Measurements from ENCODE around the gene TRIO.
A peak's percentile ranks its signal among the peaks of the same experiment; 100 is the strongest.

TRIO gene

DNA sequence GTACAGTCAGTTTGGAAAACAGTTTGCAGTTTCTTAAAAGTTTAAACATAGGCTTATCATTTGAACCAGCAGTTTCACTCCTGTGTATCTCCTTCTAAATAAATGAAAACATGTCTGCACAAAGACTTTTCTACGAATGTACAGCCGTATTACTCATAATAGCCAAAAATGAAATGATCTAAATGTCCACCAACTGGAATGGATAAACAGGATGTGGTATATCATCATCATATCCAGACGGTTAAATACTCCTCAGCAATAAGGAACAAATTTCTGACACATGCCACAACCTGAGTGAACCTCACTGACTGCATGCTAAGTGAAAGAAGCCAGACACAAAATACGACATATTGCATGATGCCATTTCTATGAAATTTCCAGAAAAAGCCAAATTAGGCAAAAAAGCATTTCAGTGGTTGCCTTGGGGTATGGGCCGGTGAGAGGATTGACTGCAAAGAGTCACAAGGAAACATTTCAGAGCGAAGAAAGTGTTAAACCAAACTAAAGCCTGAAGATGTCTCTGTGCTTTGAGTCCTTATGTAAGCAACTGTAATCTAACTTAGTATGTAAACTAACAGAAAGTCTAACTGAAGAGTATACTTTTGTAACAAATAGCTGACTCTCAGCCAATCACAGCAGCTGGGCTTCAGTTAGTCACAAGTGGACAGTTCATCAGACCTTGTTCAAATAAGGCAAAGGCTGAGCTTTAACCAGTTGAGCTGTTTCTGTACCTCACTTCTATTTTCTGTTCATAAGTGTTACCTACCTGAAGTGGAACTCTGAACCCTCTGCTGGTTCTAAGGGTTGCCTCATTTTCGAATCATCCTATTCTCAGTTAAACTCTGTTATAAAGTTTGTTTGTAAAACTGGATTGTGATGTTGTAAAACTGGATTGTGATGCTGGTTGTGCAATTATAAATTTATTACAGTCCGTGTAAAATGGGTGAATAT, 65.2 kb downstream of the TRIO start:
- H3K36me3 ChIP-seq (ENCODE audit: control insufficient read depth, low read length), result no peaks in the 10 kb centered on the region
- H3K27ac ChIP-seq (ENCODE audit: low read depth, low read length), result peak overlapping the region; percentile 42
- no peaks in the 10 kb centered on the region for H3K27me3 ChIP-seq (ENCODE audit: control insufficient read depth, low read length)
- peak overlapping the region; percentile 28 for H3K4me3 ChIP-seq (ENCODE audit: low read length)
- no peaks in the 10 kb centered on the region for H3K9me2 ChIP-seq (replicated peaks; ENCODE audit: control insufficient read depth, low read length)
- H4K20me1 ChIP-seq (ENCODE audit: control insufficient read depth, insufficient read depth, low read depth, low read length), result 0 out of 2 replicates have a peak, but pooled peaks cover 10% of the 10 kb centered on the region
- H3K4me2 ChIP-seq (ENCODE audit: low read length), result peak overlapping the region; percentile 55
- no peaks in the 10 kb centered on the region for H3K9me3 ChIP-seq (ENCODE audit: control insufficient read depth, insufficient read depth, low read length)
- peaks cover 5% of the 10 kb centered on the region for H3F3A ChIP-seq (ENCODE audit: control insufficient read depth, insufficient read depth)
- H3K79me2 ChIP-seq (ENCODE audit: control insufficient read depth, low read length), result peaks cover 90% of the 10 kb centered on the region
- no peak for TF ChIP-seq EZH2phosphoT487 (IDR thresholded peaks at IDR 0.05; ENCODE audit: borderline replicate concordance, low read length)
- TF ChIP-seq, protein P1, sequence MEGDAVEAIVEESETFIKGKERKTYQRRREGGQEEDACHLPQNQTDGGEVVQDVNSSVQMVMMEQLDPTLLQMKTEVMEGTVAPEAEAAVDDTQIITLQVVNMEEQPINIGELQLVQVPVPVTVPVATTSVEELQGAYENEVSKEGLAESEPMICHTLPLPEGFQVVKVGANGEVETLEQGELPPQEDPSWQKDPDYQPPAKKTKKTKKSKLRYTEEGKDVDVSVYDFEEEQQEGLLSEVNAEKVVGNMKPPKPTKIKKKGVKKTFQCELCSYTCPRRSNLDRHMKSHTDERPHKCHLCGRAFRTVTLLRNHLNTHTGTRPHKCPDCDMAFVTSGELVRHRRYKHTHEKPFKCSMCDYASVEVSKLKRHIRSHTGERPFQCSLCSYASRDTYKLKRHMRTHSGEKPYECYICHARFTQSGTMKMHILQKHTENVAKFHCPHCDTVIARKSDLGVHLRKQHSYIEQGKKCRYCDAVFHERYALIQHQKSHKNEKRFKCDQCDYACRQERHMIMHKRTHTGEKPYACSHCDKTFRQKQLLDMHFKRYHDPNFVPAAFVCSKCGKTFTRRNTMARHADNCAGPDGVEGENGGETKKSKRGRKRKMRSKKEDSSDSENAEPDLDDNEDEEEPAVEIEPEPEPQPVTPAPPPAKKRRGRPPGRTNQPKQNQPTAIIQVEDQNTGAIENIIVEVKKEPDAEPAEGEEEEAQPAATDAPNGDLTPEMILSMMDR (IDR thresholded peaks at IDR 0.05; ENCODE audit: low read depth, low read length, poor library complexity, severe bottlenecking), result no peak
- peaks cover 89% of the 10 kb centered on the region for H3K4me1 ChIP-seq (ENCODE audit: control insufficient read depth, low read length)

DNA sequence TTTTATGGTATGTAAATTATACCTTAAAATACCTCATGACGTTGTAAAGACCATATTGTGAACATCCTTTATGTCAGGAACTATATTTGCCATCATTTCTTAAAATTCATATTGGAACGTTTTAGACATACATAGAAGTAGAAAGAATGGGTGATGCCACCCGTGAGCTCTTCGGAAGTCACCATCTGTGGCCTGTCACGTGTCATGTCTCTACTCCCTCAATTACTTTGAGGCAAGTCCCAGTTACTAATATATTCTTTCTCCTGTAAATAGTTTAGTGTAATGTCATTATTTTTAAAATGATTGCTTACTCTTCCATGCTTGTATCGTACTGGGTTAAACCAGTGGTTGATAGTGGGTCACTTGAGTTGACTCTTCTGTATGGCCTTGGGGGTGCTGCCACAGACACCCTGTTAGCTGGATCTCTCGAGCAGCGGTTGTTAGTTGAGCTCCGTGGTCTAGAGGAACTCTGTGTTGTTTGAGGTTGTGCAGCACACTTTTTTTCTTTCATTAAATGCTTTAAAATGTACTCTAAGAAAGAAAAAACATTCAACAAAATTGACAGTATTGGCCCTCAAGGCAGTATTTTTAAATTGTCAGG, 66.2 kb downstream of the TRIO start:
- H3K36me3 ChIP-seq (ENCODE audit: control insufficient read depth, low read length), result no peaks in the 10 kb centered on the region
- H3K9me2 ChIP-seq (replicated peaks; ENCODE audit: control insufficient read depth, low read length), result no peaks in the 10 kb centered on the region
- TF ChIP-seq, protein P1 (IDR thresholded peaks at IDR 0.05; ENCODE audit: low read depth, low read length, poor library complexity, severe bottlenecking), result no peak
- no peak for TF ChIP-seq EZH2phosphoT487 (IDR thresholded peaks at IDR 0.05; ENCODE audit: borderline replicate concordance, low read length)
- H3K4me3 ChIP-seq (ENCODE audit: low read length), result peak overlapping the region; percentile 28; the same call in 1 of the 2 replicates
- H3K79me2 ChIP-seq (ENCODE audit: control insufficient read depth, low read length), result peaks cover 90% of the 10 kb centered on the region
- no peaks in the 10 kb centered on the region for H3K9me3 ChIP-seq (ENCODE audit: control insufficient read depth, insufficient read depth, low read length)
- peaks cover 5% of the 10 kb centered on the region for H3F3A ChIP-seq (ENCODE audit: control insufficient read depth, insufficient read depth)
- H3K27ac ChIP-seq (ENCODE audit: low read depth, low read length), result no peak overlapping the region
- H3K27me3 ChIP-seq (ENCODE audit: control insufficient read depth, low read length), result no peaks in the 10 kb centered on the region
- peaks cover 89% of the 10 kb centered on the region for H3K4me1 ChIP-seq (ENCODE audit: control insufficient read depth, low read length)
- H4K20me1 ChIP-seq (ENCODE audit: control insufficient read depth, insufficient read depth, low read depth, low read length), result 0 out of 2 replicates have a peak, but pooled peaks cover 7% of the 10 kb centered on the region
- peak overlapping the region; percentile 55 for H3K4me2 ChIP-seq (ENCODE audit: low read length)

DNA sequence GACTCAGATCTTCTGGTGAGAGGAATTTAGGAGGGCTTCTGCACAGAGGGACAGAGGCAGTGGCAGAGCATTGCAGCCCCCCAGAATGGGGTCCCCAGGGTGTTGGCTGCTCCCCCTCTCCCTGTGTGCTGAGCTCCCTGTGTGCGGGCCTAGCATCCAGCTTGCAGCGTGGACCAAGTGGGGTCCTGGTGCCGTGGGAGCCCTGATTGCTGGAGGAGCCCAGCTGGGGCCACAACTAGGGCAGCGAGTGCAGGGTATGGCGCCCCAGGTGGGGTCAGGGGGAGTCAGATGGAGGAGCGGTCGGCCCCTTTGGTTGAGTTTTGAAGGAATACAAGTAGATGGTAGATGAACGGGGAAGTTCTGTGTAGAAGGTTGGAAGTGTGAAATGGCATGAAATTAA, 66.7 kb downstream of the TRIO start:
- H3K4me1 ChIP-seq (ENCODE audit: control insufficient read depth, low read length), result peaks cover 89% of the 10 kb centered on the region
- no peaks in the 10 kb centered on the region for H3K9me3 ChIP-seq (ENCODE audit: control insufficient read depth, insufficient read depth, low read length)
- no peaks in the 10 kb centered on the region for H3K27me3 ChIP-seq (ENCODE audit: control insufficient read depth, low read length)
- 0 out of 2 replicates have a peak, but pooled peaks cover 6% of the 10 kb centered on the region for H4K20me1 ChIP-seq (ENCODE audit: control insufficient read depth, insufficient read depth, low read depth, low read length)
- H3K79me2 ChIP-seq (ENCODE audit: control insufficient read depth, low read length), result peaks cover 90% of the 10 kb centered on the region
- no peak overlapping the region for H3K4me2 ChIP-seq (ENCODE audit: low read length)
- H3K4me3 ChIP-seq (ENCODE audit: low read length), result no peak overlapping the region
- no peak overlapping the region for H3K27ac ChIP-seq (ENCODE audit: low read depth, low read length)
- H3K9me2 ChIP-seq (replicated peaks; ENCODE audit: control insufficient read depth, low read length), result no peaks in the 10 kb centered on the region
- TF ChIP-seq EZH2phosphoT487 (IDR thresholded peaks at IDR 0.05; ENCODE audit: borderline replicate concordance, low read length), result no peak
- TF ChIP-seq, protein P1 (IDR thresholded peaks at IDR 0.05; ENCODE audit: low read depth, low read length, poor library complexity, severe bottlenecking), result no peak
- no peaks in the 10 kb centered on the region for H3K36me3 ChIP-seq (ENCODE audit: control insufficient read depth, low read length)
- peaks cover 5% of the 10 kb centered on the region for H3F3A ChIP-seq (ENCODE audit: control insufficient read depth, insufficient read depth)
